OCI-LY7 (cell line): ENCODE measurements around the gene TAS2R30.

Experiments used
- CTCF ChIP-seq: fragments of 200-600 bp; sonication (generic); conservative IDR thresholded peaks from 2 replicates; pipeline ENCODE4 v1.5.1; 2014; ENCODE audit warnings: mild to moderate bottlenecking, antibody characterized with exemption, low read length, moderate library complexity, mixed read lengths
- EZH2phosphoT487 ChIP-seq: fragments of 200-600 bp; sonication (generic); IDR thresholded peaks from 2 replicates; pipeline ENCODE4 v1.6.1; 2018; ENCODE audit warnings: low read depth, borderline replicate concordance, mild to moderate bottlenecking, mixed run types, antibody characterized with exemption, low read length, moderate library complexity, mixed read lengths

GRCh38 chr12:11152725-11153124 lies 18.3 kb upstream of the TAS2R30 start:
- TF ChIP-seq CTCF (no peak), EZH2phosphoT487 (no peak)
